ENCODE data around the gene SGMS1.
"Not testable (repeated sequence)": the region's sequence is repeated elsewhere in the genome, so short reads cannot be mapped to it uniquely, and the experiment has no call there.

The SGMS1 gene

GRCh38 chr10:50550291-50550839, 73.4 kb downstream of the SGMS1 start:
- TF ChIP-seq ZFX (IDR thresholded peaks at IDR 0.05; ENCODE audit: borderline replicate concordance) = no peak
- no peak overlapping the region for H3K27ac ChIP-seq

DNA sequence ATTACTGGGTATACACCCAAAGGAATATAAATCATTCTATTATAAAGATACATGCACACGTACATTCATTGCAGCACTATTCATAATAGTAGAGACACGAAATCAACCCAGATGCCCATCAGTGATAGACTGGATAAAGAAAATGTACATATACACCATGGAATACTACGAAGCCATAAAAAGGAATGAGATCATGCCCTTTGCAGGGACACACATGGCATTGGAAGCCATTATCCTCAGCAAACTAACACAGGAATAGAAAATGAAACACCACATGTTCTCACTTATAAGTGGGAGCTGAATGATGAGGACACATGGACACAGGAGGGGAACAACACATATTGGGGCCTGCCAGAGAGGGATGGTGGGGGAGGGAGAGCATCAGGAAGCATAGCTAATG, 74.6 kb downstream of the SGMS1 start:
- H3K27ac ChIP-seq = not testable (repeated sequence)

DNA sequence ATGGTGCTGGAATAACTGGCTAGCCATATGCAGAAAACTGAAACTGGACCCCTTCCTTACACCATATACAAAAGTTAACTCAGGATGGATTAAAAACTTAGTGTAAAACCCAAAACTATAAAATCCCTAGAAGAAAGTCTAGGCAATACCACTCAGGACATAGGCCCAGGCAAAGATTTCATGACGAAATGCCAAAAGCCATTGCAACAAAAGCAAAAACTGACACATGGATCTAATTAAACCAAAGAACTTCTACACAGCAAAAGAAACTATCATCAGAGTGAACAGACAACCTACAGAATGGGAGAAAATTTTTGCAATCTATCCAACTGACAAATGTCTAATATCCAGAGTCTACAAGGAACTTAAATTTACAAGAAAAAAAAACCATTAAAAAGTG, 75.3 kb downstream of the SGMS1 start:
- not testable (repeated sequence) for H3K27ac ChIP-seq

- not testable (repeated sequence) for H3K27ac ChIP-seq
Measured at GRCh38 chr10:50546287-50546686, 77.5 kb downstream of the SGMS1 start.

GRCh38 chr10:50545846-50546245, 77.9 kb downstream of the SGMS1 start:
- TF ChIP-seq ZFX (IDR thresholded peaks at IDR 0.05; ENCODE audit: borderline replicate concordance) (no peak), CTCF (IDR thresholded peaks at IDR 0.05) (no peak)
- no peak overlapping the region for H3K27ac ChIP-seq

DNA sequence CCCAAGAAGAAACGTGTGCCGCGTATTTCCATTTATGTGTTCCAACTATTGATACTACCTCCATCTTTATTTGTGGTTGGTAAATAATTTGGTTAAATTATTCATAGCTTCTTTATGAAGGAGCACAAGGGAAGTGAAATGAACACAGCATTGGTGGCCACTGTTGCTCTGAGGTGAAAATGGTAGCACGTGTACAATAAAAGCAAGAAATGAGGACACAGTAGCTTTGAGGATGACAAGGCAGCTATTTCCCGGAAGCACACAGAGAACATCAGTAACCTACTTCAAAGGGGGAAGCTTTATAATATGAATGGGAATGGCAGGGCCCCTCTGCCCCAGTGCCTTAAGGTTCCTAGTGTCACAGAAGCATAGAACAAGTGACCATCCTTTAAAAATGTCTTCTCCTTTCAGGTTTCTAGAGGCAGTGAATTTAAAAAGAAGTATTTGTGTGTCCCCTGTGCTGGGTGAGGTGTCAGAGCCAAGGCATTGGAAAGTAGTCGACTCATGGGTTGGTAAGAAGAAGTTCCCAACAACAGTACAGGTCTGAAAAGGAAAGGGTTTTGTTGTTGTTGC, 78.8 kb downstream of the SGMS1 start:
- H3K27ac ChIP-seq = no peak overlapping the region
- TF ChIP-seq ZFX (IDR thresholded peaks at IDR 0.05; ENCODE audit: borderline replicate concordance) (no peak), CTCF (IDR thresholded peaks at IDR 0.05) (no peak)

GRCh38 chr10:50544095-50544856, 79.5 kb downstream of the SGMS1 start:
- TF ChIP-seq CTCF (IDR thresholded peaks at IDR 0.05) (no peak), ZFX (IDR thresholded peaks at IDR 0.05; ENCODE audit: borderline replicate concordance) (no peak)
- no peak overlapping the region for H3K27ac ChIP-seq

GRCh38 chr10:50542871-50543270, 80.9 kb downstream of the SGMS1 start:
- H3K27ac ChIP-seq = no peak overlapping the region
- TF ChIP-seq CTCF (IDR thresholded peaks at IDR 0.05) = no peak
- no peak for TF ChIP-seq ZFX (IDR thresholded peaks at IDR 0.05; ENCODE audit: borderline replicate concordance)

DNA sequence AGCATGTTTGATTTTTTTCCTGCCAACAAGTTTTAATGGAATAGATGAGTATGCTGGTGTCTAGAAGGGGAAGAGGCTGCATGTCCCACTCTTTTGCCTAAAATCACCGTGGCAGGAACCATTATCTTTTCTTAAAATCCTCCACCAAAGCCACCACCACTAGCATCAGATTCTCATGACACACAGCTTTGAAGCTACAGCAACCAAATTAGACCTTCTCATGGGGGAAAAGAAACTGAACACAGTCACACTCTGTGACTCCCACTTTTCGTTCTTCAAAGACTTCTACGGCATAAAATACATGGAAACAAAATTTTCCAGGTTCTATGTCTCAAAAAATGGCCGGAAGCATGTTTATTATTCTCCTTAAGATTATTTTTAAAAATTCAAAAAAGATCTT, 81.8 kb downstream of the SGMS1 start:
- TF ChIP-seq ZFX (IDR thresholded peaks at IDR 0.05; ENCODE audit: borderline replicate concordance) = no peak
- no peak for TF ChIP-seq CTCF (IDR thresholded peaks at IDR 0.05)
- no peak overlapping the region for H3K27ac ChIP-seq
